Measurements from ENCODE around the gene MYD88.
"Not testable (repeated sequence)": the region's sequence is repeated elsewhere in the genome, so short reads cannot be mapped to it uniquely, and the experiment has no call there.

MYD88 gene

DNA sequence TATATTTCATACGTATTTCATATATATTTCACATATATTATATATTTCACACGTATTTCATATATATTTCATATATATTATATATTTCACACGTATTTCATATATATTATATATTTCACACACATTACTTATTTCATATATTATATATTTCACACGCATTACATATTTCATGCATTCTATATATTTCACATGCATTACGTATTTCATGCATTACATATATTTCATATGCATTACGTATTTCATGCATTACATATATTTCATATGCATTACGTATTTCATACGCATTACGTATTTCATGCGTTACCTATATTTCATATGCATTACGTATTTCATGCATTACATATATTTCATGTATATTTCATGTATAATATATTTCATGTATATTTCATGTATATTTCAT lies 22.2 kb downstream of the MYD88 start:
- DNase-seq (ENCODE audit: insufficient read length, low spot score); FAIRE-seq: not testable (repeated sequence)

DNA sequence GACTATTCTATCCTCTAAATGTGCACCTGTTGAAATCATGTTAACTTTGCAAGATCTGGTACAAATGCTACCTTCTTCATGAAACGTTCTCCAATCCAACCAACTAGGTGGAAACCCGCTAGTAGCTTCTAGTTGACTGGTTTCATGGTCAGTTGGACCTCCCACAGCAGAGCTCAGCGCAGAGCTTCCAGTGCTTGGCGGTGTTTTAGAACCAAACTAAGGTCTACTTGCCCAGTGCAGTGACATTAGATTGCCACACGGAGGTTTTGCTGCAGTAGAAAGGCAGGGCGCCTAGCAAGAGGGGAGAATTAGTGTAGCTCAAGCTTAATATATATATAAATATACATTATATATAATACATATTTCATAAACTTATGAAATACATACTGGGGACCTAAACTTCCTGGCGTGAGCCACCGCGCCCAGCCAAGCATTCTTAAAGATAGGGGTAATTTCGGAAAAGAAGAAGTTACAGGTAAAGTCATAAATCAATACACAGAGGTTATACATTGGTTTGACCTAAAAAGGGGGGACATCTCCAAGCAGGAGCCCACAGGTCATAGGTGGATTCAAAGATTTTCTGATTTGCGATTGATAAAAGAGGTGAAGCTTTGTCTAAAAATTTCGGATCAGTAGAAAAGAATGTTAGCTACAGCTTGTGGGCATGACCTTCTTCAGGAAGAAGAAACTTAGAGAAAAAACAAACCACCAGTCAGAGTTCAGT lies 24.8 kb downstream of the MYD88 start:
- DNase-seq (ENCODE audit: insufficient read length, low spot score), result no peak
- FAIRE-seq, result no peak

DNA sequence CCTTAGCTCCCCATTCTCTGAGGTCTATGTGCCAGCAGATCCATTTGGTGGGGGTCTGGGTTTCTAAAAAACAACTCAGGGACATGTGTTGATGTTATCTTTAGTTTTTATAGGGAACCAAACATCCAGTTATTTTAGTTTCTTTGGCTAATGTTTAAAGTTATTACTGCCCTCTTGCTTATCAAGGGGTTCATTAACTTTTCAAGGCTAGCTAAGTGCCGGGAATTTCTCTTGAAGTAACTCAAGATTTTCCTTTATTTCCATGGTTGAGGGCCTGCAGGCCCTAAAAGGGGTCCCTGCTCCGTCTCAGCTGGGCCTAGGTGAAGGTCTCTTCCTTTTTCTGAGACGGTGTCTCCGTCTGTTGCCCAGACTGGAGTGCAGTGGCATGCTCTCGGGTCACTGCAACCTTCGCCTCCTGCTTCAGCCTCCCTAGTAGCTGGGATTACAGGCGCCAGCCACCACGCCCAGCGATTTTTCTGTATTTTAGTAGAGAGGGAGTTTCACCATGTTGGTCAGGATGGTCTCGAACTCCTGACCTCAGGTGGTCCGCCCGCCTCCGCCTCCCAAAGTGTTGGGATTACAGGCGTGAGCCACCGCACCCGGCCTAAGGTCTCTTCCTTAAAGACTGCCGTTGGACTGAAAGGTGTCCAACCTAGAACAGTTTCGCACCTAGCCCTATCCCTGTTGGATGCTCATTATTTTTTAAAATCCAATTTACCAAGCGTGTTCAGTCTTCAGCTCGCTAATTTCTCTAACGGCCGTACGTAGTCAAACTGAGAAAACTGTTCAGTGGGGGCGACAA lies 25.6 kb downstream of the MYD88 start:
- DNase-seq (ENCODE audit: insufficient read length, low spot score), result no peak
- FAIRE-seq, result no peak

DNA sequence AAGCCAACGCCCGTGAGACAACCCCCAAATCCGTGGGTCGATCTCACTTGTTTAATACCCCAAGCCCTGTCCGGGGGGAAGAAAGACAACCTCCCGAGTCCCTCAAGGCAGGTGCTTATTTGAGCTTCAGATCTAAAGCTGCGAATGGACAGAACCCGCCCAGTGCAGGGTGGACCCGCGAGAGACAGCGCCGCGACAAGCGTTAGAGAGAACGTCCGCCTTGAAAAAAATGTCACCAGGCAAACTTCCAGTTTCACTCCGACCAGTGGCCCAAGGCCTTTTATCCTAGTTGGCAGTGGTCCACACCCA lies 26.1 kb downstream of the MYD88 start:
- no peak for DNase-seq (ENCODE audit: insufficient read length, low spot score)
- FAIRE-seq, result no peak

DNA sequence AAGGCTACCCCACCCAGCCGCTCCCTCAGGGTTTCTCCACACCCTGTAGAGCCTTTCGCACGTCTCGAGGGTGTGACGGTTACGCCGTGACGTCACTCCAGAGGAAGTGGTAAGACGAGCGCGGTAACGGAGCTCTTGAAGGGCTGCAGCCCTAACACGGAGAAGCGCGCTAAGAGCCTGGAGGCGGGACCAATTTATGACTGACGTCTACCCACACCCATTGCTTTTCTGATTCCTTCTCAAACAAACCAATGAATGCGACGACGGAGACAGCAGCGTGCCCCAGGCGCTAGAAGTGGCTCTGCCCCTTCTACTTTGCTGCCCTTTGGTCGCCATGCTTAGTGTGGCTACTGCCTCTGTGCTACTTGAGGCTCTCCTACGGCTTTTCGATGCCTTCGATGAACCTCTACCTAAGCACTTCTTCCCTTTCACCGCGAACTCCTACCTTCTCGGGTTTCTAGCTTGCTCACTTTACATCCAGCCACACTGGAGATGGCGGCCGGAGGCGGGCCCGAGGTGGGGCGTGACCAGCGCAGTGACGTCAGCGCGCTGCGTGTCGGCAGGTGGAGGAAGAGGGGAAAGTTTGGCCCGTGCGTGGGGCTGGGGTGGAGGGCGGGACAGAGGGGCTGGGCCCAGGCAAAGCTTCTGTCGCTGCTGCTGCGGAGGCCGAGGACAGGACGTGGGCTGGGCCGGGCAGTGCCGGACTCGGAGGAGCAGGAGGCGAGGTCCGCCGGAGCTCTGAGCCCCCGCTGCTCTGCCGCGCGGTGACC lies 26.7 kb downstream of the MYD88 start, which contains the start of gene OXSR1:
OXSR1 (plus strand) TSS at position 586 of the 770 bp plus-strand sequence. CDS start 340 bp downstream, outside the sequence.
- peak; percentile 88 for FAIRE-seq
- DNase-seq (ENCODE audit: insufficient read length, low spot score), result peak; percentile 93

DNA sequence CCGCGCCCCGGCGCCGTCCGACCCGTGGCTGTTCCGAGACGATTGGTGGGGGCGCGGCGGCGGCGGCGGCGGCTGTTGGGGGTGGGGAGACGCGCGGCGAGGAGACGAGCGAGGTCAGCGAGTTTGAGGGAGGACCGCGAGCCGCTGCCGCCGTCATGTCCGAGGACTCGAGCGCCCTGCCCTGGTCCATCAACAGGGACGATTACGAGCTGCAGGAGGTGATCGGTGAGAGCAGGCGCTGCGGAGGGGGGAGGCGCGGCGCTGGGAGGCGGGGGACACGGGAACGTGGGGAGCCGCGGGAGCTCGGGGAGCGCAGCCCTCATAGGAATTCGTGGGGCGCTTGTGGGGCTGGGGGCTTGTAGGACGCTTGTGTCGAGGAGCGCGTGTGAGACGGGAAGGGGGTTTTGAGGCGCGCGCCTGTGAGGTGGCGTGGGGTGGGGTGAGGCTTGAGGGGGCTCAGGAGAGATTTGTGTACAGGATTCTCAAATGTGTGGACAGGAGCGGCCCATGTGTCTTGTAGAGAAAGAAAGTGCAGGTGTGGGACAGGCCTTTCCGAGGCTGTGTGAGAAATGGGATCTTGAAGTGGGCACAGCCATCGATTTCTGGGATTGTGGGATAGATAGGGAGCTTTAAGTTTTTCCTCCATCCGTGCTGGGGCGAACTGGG lies 27.4 kb downstream of the MYD88 start:
- no peak for FAIRE-seq

DNA sequence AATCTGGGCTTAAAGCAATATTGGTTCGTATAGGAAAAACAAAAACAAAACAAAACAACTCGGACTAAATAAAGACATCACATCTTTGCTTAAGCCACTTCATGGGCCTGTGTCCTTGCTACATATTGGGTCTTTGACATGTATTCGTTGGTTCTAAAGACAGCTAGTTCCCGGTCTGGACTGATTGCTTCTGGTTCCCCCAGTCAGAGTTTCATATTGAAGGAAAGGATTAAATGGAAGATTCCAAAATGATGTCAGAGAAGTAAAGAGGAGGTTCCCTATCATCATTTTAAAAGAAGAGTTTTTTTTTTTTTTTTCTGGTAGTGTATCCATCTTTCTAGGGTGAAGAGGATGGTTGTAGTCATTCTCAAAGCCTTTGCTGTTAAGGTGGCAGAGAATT lies 29.1 kb downstream of the MYD88 start:
- no peak for DNase-seq (ENCODE audit: insufficient read length, low spot score)
- FAIRE-seq, result no peak

More for the DNA sequence above, 27.4 kb downstream of the MYD88 start:
- DNase-seq (ENCODE audit: insufficient read length, low spot score), result no peak

DNA sequence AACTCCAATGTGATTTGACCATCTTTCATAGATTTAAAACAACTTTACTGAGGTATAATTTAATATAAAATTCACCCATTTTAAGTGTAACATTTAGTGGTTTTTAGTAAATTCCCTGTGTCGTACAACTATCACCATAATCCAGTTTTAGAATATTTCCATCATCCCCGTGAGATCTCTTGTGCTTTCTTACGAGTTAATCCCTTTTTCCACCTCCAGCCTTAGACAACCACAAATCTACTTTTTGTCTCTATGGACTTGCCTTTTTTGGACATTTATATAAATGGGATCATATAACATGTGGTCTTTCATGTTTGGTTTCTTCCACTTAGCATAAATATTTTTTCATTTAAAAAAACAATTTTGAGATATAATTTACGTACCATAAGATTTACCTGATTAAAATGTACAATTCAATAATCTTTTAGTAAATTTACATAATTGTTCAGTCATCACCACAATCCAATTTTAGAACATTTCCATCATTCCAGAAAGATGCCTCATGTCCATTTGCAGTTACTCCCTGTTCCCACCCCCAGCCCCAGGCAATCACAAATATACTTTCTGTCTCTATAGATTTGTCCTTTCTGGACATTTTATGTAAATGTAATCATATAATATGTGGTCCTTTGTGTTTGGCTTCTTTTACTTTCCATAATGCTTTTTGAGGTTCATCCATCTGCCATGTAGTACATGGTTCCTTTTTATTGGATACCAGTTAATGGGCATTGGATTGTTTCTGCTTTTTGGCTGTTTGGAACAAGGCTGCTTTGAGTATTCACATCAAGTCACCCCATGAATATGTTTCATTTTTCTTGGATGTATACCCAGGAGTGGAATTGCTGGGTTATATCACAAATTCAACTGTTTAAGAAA lies 29.9 kb downstream of the MYD88 start:
- FAIRE-seq (no peak), DNase-seq (ENCODE audit: insufficient read length, low spot score) (no peak)

DNA sequence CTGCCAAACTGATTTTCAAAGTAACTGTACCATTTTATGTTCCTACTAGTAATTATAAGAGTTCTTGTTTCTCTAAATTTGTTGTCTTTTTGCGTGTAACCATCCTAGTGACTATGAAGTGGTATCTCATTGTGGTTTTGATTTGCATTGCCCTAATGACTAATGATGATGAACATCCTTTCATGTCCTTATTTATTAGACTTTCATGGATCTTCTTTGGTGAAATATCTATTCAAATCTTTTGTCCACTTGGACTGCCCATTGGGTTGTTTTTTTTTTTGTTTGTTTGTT lies 30.5 kb downstream of the MYD88 start:
- DNase-seq (ENCODE audit: insufficient read length, low spot score) (no peak), FAIRE-seq (no peak)

DNA sequence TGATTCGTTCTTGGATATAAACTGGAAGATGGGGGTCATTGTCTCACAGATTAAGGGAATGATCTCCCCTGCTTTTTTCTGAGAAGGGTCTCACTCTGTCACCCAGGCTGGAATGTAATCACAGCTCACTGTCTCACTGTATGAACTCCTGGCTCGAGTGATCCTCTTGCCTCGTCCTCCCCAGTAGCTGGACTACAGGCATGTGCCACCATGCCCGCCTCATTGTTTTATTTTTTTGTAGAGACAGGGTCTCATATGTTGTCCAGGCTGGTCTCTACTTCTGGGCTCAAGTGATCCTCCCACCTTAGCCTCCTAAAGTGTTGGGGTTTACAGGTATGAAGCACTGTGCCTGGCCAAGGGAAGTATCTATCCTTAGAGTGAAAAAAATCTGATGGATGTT lies 32.3 kb downstream of the MYD88 start:
- no peak for DNase-seq (ENCODE audit: insufficient read length, low spot score)
- FAIRE-seq, result no peak

DNA sequence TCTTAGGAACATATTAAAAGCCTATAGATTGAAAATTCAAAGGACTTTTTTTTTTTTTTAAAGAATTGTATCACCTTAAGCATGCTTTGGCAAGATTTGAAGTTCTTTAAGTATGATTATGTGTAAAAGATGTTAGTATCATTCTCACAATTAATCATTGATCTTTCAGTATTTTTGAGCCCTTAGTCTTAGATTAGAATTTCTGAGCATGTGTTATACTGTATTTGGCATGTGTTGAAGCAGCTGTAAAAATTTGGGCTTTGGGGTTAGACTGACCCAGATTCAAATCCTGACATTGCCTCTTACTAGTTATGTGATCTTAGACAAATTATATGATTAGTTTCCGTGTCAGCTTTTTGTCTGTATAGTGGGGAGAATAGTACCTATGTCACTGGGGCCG lies 33.2 kb downstream of the MYD88 start:
- FAIRE-seq, result no peak
- DNase-seq (ENCODE audit: insufficient read length, low spot score), result no peak

DNA sequence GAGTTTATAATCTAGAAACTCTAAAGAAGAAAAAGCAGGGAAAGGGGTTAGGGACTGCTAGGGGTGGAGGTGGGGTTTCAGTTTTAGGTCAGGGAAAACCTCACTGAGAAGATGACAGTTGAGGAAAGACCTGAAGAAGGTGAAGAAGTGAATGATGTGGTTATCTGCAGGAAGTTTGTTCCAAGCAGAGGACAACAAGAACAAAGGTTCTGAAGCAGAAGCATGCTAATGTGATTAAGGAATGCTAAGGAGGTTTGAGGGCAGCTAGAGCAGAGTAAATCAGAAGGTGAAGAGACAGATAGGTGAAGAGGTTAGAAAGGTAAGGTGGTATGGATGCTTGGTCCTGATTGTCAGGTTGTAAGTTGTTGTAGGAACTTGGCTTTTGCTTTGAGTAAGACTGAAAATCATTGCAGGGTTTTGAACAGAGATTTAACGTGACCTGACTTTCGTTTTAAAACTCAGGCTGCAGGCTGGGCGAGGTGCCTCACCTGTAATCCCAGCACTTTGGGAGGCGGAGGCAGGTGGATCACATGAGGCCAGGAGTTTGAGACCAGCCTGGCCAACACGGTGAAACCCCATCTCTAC lies 35.5 kb downstream of the MYD88 start:
- no peak for DNase-seq (ENCODE audit: insufficient read length, low spot score)
- FAIRE-seq, result no peak

DNA sequence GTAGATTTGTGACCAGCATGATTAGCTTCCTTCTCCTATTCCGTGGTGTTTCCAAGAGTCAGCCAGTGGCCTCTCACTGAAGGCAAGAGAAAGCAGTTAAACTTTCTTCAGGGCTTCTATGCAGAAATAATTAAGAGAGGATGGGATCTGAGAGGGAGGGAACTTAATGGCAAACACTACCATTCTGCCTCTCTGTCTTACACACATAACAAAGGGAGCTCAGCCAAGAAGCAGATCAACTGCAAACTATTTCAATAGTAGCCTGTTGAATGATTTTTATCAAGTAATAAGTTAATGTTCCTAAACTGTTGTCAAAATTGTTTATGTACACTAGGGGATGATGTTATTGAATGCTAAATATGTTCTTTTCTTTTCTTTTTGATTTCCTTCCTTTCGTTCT lies 38.7 kb downstream of the MYD88 start:
- DNase-seq (ENCODE audit: insufficient read length, low spot score), result no peak
- no peak for FAIRE-seq

DNA sequence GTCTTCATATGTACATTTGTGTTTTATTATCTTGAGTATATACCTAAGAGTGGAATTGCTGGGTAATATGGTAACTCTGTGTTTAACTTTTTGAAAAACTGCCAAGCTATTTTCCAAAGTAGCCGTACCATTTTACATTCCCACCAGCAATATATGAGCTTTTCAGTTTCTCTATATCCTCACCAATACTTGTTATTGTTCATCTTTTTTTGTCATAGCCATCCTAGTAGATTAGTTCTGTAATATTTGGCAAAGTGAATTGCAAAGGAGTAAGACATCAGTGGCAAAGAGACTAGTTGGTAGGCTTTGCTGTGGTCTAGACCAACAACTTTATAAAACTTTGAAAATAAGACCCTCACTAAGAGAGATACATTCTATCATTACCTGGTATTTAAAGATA lies 48.3 kb downstream of the MYD88 start:
- FAIRE-seq (no peak), DNase-seq (ENCODE audit: insufficient read length, low spot score) (no peak)

DNA sequence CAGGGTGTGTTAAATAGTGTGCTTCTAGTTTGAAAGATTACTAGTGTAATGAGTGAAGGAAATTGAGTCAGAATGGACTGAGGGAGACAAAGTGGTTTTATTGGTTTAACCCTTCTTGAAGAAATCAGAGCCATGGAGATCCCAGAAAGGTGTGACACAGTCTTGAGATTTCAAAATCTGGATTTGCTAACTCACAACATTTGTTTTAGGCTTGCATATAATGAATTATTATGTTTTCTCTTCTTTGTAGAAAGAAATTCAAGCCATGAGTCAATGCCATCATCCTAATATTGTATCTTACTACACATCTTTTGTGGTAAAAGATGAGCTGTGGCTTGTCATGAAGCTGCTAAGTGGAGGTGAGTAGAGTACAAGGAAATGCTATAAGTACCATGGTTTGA lies 52.0 kb downstream of the MYD88 start:
- DNase-seq (ENCODE audit: insufficient read length, low spot score), result no peak
- FAIRE-seq, result no peak

All from HTR-8/SVneo (cell line).